ENCODE results near the gene SGMS2.

The SGMS2 gene

DNA sequence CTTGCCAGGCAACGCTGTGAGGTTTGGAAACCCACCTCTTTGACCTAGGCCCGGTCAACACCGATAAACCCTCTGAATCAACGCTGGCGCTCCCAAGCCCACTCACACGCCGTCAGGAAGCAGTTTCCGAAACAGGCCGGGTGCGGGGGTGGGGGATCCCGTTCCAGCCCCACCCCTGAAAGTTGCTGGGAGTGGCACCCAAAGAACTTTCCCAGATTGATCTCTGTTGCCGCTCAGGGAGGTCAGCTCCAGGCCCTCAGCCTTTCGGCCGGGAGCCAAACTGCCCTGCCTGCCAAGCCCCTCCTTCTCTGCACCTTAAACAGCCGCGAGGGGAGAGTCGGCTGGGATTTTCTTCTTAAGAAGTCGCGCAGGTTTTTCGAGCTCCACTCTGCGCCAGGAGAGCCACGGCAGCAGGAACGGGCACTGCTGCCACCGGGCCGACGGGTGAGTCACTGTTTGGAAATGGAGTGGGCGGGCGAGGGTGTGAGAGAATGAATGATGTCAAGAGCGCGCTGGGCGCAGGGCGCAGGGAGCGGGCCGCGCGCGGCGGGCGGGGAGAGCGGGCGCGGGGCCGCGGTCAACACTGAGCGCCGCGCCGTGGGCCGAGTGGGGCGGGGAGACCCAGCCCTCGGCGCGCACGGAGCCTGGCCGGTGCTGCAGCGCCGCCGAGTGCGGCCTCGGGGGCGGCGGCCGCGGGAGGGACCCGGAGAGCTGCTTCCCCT is at the start of gene SGMS2 (continued):
- no peak for TF ChIP-seq ZNF791 (tag by site-specific recombination; IDR thresholded peaks at IDR 0.05)
- TF ChIP-seq ZNF155 (tag by site-specific recombination; IDR thresholded peaks at IDR 0.05): no peak
- TF ChIP-seq, protein P1, sequence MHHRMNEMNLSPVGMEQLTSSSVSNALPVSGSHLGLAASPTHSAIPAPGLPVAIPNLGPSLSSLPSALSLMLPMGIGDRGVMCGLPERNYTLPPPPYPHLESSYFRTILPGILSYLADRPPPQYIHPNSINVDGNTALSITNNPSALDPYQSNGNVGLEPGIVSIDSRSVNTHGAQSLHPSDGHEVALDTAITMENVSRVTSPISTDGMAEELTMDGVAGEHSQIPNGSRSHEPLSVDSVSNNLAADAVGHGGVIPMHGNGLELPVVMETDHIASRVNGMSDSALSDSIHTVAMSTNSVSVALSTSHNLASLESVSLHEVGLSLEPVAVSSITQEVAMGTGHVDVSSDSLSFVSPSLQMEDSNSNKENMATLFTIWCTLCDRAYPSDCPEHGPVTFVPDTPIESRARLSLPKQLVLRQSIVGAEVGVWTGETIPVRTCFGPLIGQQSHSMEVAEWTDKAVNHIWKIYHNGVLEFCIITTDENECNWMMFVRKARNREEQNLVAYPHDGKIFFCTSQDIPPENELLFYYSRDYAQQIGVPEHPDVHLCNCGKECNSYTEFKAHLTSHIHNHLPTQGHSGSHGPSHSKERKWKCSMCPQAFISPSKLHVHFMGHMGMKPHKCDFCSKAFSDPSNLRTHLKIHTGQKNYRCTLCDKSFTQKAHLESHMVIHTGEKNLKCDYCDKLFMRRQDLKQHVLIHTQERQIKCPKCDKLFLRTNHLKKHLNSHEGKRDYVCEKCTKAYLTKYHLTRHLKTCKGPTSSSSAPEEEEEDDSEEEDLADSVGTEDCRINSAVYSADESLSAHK (tag by site-specific recombination; IDR thresholded peaks at IDR 0.05): no peak
- no peak for TF ChIP-seq ZNF571 (tag by site-specific recombination; IDR thresholded peaks at IDR 0.05)
- no peak for TF ChIP-seq ZNF140 (tag by site-specific recombination; IDR thresholded peaks at IDR 0.05)
- no peak for TF ChIP-seq ZNF514 (tag by site-specific recombination; IDR thresholded peaks at IDR 0.05)
- no peak for TF ChIP-seq ZNF777 (tag by site-specific recombination; IDR thresholded peaks at IDR 0.05; ENCODE audit: borderline replicate concordance)
- TF ChIP-seq, protein P2, sequence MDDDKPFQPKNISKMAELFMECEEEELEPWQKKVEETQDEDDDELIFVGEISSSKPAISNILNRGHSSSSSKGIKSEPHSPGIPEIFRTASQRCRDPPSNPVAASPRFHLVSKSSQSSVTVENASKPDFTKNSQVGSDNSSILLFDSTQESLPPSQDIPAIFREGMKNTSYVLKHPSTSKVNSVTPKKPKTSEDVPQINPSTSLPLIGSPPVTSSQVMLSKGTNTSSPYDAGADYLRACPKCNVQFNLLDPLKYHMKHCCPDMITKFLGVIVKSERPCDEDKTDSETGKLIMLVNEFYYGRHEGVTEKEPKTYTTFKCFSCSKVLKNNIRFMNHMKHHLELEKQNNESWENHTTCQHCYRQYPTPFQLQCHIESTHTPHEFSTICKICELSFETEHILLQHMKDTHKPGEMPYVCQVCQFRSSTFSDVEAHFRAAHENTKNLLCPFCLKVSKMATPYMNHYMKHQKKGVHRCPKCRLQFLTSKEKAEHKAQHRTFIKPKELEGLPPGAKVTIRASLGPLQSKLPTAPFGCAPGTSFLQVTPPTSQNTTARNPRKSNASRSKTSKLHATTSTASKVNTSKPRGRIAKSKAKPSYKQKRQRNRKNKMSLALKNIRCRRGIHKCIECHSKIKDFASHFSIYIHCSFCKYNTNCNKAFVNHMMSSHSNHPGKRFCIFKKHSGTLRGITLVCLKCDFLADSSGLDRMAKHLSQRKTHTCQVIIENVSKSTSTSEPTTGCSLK (tag by site-specific recombination; IDR thresholded peaks at IDR 0.05): no peak
- no peak for TF ChIP-seq ZNF112 (tag by site-specific recombination; IDR thresholded peaks at IDR 0.05)
- TF ChIP-seq ZNF239 (tag by site-specific recombination; IDR thresholded peaks at IDR 0.05): no peak
- TF ChIP-seq ZNF830 (tag by site-specific recombination; IDR thresholded peaks at IDR 0.05; ENCODE audit: low read depth): no peak
- TF ChIP-seq KLF1 (tag by site-specific recombination; IDR thresholded peaks at IDR 0.05): peak; percentile 55
- no peak for TF ChIP-seq ZNF561 (tag by site-specific recombination; IDR thresholded peaks at IDR 0.05; ENCODE audit: borderline replicate concordance)
- TF ChIP-seq, protein P3, sequence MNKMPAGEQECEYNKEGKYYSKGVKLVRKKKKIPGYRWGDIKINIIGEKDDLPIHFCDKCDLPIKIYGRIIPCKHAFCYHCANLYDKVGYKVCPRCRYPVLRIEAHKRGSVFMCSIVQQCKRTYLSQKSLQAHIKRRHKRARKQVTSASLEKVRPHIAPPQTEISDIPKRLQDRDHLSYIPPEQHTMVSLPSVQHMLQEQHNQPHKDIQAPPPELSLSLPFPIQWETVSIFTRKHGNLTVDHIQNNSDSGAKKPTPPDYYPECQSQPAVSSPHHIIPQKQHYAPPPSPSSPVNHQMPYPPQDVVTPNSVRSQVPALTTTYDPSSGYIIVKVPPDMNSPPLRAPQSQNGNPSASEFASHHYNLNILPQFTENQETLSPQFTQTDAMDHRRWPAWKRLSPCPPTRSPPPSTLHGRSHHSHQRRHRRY (tag by site-specific recombination; IDR thresholded peaks at IDR 0.05): no peak
- no peak for TF ChIP-seq GLI2 (tag by site-specific recombination; IDR thresholded peaks at IDR 0.05; ENCODE audit: borderline replicate concordance, low read depth)
- TF ChIP-seq ZXDB (tag by site-specific recombination; IDR thresholded peaks at IDR 0.05): peak; percentile 56
- TF ChIP-seq, protein P4, sequence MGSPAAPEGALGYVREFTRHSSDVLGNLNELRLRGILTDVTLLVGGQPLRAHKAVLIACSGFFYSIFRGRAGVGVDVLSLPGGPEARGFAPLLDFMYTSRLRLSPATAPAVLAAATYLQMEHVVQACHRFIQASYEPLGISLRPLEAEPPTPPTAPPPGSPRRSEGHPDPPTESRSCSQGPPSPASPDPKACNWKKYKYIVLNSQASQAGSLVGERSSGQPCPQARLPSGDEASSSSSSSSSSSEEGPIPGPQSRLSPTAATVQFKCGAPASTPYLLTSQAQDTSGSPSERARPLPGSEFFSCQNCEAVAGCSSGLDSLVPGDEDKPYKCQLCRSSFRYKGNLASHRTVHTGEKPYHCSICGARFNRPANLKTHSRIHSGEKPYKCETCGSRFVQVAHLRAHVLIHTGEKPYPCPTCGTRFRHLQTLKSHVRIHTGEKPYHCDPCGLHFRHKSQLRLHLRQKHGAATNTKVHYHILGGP (tag by site-specific recombination; IDR thresholded peaks at IDR 0.05): no peak
- TF ChIP-seq, protein P5, sequence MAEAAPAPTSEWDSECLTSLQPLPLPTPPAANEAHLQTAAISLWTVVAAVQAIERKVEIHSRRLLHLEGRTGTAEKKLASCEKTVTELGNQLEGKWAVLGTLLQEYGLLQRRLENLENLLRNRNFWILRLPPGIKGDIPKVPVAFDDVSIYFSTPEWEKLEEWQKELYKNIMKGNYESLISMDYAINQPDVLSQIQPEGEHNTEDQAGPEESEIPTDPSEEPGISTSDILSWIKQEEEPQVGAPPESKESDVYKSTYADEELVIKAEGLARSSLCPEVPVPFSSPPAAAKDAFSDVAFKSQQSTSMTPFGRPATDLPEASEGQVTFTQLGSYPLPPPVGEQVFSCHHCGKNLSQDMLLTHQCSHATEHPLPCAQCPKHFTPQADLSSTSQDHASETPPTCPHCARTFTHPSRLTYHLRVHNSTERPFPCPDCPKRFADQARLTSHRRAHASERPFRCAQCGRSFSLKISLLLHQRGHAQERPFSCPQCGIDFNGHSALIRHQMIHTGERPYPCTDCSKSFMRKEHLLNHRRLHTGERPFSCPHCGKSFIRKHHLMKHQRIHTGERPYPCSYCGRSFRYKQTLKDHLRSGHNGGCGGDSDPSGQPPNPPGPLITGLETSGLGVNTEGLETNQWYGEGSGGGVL (tag by site-specific recombination; IDR thresholded peaks at IDR 0.05): no peak
- TF ChIP-seq ZNF169 (tag by site-specific recombination; IDR thresholded peaks at IDR 0.05): no peak
- TF ChIP-seq, protein P6, sequence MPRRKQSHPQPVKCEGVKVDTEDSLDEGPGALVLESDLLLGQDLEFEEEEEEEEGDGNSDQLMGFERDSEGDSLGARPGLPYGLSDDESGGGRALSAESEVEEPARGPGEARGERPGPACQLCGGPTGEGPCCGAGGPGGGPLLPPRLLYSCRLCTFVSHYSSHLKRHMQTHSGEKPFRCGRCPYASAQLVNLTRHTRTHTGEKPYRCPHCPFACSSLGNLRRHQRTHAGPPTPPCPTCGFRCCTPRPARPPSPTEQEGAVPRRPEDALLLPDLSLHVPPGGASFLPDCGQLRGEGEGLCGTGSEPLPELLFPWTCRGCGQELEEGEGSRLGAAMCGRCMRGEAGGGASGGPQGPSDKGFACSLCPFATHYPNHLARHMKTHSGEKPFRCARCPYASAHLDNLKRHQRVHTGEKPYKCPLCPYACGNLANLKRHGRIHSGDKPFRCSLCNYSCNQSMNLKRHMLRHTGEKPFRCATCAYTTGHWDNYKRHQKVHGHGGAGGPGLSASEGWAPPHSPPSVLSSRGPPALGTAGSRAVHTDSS (tag by site-specific recombination; IDR thresholded peaks at IDR 0.05): no peak
- no peak for TF ChIP-seq RBAK (tag by site-specific recombination; IDR thresholded peaks at IDR 0.05)
- no peak for TF ChIP-seq ZNF248 (tag by site-specific recombination; IDR thresholded peaks at IDR 0.05)
- no peak for TF ChIP-seq ZNF221 (tag by site-specific recombination; IDR thresholded peaks at IDR 0.05; ENCODE audit: borderline replicate concordance)
- TF ChIP-seq ZIC2 (tag by site-specific recombination; IDR thresholded peaks at IDR 0.05): no peak
- TF ChIP-seq PRDM1 (tag by site-specific recombination; IDR thresholded peaks at IDR 0.05): no peak
- TF ChIP-seq ZNF843 (tag by site-specific recombination; IDR thresholded peaks at IDR 0.05): no peak
- no peak for TF ChIP-seq HOXD13 (CRISPR knock-in tag; IDR thresholded peaks at IDR 0.05; ENCODE audit: borderline replicate concordance)
- TF ChIP-seq MZF1 (tag by site-specific recombination; IDR thresholded peaks at IDR 0.05; ENCODE audit: borderline replicate concordance): no peak
- TF ChIP-seq ZNF138 (tag by site-specific recombination; IDR thresholded peaks at IDR 0.05; ENCODE audit: borderline replicate concordance): no peak
- no peak for TF ChIP-seq GLI4 (tag by site-specific recombination; IDR thresholded peaks at IDR 0.05)
- TF ChIP-seq ZBTB21 (tag by site-specific recombination; IDR thresholded peaks at IDR 0.05): 0 out of 2 replicates have a peak, but pooled peaks have one; percentile 17

All from HEK293 (cell line).